Raji (cell line): ENCODE results near the gene NLRP12.

ENCODE experiments used
- POLR2A ChIP-seq: IDR thresholded peaks from 2 replicates; pipeline ENCODE4 v1.6.1; 2011; ENCODE audit warnings: low read depth, low read length, control low read depth; ENCODE audit not compliant: insufficient read depth

Gene NLRP12

GRCh38 chr19:53789708-53790678, 34.1 kb downstream of the NLRP12 start:
- no peak for TF ChIP-seq POLR2A

GRCh38 chr19:53787266-53787665, 36.8 kb downstream of the NLRP12 start:
- TF ChIP-seq POLR2A: no peak

DNA sequence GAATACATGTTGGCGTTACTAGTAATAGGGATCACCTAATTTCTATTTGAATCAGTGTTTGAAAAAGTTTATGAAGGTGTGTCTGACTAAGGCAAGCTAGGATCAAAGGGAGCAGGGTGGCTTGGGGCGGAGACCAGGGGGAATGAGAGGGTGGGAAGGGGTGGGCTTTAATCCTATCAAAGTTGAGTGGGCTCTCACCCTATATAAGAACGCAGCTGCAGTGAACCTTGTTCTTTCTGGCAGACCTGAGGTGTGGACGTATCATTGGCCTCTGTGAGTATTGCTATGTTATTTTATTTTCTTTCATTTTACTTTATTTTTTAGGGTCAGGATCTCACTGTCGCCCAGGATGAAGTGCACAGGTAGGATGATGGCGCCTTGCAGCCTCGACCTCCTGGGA, 37.4 kb downstream of the NLRP12 start:
- no peak for TF ChIP-seq POLR2A

DNA sequence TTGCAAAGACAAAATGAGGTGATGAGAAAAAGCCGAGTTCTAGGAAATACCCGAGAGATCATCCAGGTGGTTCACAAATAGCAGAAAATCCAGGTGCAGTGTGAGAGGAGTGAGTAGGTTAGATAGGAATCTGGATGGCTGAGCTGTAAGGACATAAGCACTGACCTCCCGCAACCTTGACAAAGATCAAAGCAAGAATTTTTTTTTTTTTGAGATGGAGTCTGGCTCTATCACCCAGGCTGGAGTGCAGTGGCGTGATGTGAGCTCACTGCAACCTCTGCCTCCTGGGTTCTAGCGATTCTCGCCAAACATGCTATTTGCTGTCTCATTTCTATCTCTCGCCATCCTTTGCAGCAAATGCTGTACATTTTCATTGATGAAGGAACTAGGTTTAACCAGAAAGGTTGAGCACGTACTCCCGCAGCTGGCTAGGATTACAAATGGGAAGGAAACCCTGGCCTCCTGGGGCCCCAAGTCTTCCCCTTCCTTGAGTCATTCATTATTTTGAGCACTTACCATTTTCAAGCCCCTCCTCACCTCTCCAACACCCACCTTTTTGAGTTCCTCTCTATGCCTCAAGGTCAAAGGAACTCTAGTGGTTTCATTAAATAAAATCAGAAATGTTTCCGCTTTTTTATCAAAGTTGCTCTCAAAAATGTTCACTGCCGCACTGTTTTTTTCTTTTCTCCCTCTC, 38.8 kb downstream of the NLRP12 start:
- TF ChIP-seq POLR2A: no peak

DNA sequence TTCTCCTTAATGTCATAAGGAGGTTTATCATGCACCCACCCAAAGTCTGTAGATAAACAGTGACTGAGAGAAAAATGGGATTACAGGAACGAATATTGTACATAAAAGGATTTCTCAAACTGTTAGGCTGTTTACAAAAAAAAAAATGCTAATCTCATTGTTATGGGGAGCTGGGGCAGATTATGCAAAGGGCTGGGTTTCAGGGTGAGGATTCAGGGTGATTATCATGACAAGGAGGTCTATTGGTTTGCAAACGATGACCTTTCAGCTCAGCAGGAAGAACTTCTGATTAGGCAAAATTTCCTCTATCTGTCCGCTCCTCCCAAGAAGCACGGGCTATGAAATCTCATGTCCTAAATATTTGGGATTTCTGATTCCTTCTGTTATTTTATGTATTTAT, 41.4 kb downstream of the NLRP12 start:
- TF ChIP-seq POLR2A: no peak

DNA sequence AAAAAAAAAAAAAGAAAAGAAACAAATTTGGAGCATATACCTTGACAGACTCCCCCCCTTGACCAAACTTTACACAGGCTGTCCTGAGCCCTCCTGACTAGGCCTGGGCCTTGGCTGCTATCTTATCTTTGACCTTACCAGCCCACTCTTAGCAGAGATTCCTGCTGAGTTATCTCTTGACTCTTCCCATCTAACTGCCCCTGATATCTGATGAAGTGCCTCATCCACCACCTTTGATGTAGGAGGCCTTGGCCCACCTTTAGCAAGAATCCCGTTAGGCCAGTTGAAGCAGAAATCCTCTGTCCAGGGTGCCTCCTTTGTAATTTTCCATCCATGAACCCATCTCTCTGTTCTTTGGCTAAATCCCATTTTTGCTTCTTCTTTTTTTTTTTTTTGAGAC, 43.6 kb downstream of the NLRP12 start:
- no peak for TF ChIP-seq POLR2A

- no peak for TF ChIP-seq POLR2A
Measured at GRCh38 chr19:53775524-53775923, 48.6 kb downstream of the NLRP12 start.

GRCh38 chr19:53773999-53774398, 50.1 kb downstream of the NLRP12 start:
- TF ChIP-seq POLR2A: no peak

GRCh38 chr19:53772943-53773342, 51.2 kb downstream of the NLRP12 start:
- TF ChIP-seq POLR2A: no peak

GRCh38 chr19:53771144-53771543, 53.0 kb downstream of the NLRP12 start:
- TF ChIP-seq POLR2A: no peak

GRCh38 chr19:53768401-53768800, 55.7 kb downstream of the NLRP12 start:
- no peak for TF ChIP-seq POLR2A
